ENCODE data around the gene PCDHGB3. TPM values are rescaled to one million over a fixed set of nuclear protein-coding genes. Genes with fewer than 3 reads are reported as not detected.
A peak's percentile ranks its signal among the peaks of the same experiment; 100 is the strongest.

The PCDHGB3 gene
- total RNA-seq, 1 experiment from 2014 or later, result 1.6 TPM

DNA sequence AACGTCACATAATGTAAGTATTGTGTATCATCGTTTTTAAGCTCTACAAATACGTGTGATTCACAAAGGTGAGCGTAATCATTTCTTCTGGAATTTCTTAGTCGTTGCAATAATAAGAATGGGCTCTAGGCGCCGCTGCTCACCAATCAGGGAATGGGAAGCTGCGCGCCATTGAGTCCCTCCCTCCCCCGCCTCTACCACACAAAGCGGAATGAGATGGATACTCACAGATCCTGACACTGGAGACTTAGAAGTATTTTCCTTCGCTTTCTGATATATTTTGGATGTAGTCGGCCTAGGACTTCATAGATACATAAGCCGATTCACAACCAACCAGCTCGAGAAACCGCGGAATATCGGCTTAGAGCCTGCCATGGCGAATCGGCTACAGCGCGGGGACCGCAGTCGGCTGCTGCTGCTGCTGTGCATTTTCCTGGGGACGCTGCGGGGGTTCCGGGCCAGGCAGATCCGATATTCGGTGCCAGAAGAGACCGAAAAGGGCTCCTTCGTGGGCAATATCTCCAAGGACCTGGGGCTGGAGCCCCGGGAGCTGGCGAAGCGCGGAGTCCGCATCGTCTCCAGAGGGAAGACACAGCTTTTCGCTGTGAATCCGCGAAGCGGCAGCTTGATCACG, 50.9 kb downstream of the PCDHGB3 start, which contains the start of gene PCDHGA11:
Gene PCDHGA11, plus strand, starts transcription at position 197 of the 634 bp plus-strand sequence. Its CDS starts 177 bp downstream, at position 374.
- peaks cover 62 to 76% of the 10 kb centered on the region in 2 experiments for H3K9me3 Mint-ChIP-seq
- H4K91ac ChIP-seq (ENCODE audit: insufficient read length, low read depth, low read length), result no peak within 1 kb of the TSS
- H3K14ac ChIP-seq (ENCODE audit: insufficient read depth, low read length), result 0 out of 2 replicates have a peak within 1 kb of the TSS, but pooled peaks have one; percentile 11
- H4K5ac ChIP-seq (ENCODE audit: insufficient read length, low read depth, low read length), result no peak within 1 kb of the TSS
- H2BK15ac ChIP-seq (ENCODE audit: low read depth, low read length), result no peak within 1 kb of the TSS
- no peak within 1 kb of the TSS for H2BK12ac ChIP-seq (ENCODE audit: insufficient read length, low read depth, low read length)
- H3K79me1 ChIP-seq (ENCODE audit: insufficient read depth, low read depth, low read length, poor library complexity, severe bottlenecking), result no peaks in the 10 kb centered on the region
- no peak within 1 kb of the TSS for H3K23ac ChIP-seq (ENCODE audit: insufficient read length, low read depth, low read length)
- H3K27ac Mint-ChIP-seq, result peak within 1 kb of the TSS in 1 of 3 experiments; percentile 35; a peak in 2 of 7 replicates
- peak within 1 kb of the TSS; percentile 32 to 60; a peak in 3 of 5 replicates for H3K4me3 Mint-ChIP-seq
- no peak within 1 kb of the TSS for H3K18ac ChIP-seq (ENCODE audit: insufficient read length, low read depth, low read length)
- no peak within 1 kb of the TSS for H3K9ac ChIP-seq (ENCODE audit: extremely low read depth, insufficient read length, low read length)
- H3K36me3 Mint-ChIP-seq (ENCODE audit: insufficient read depth in 1 of 3, low read depth in 3 of 3), result peaks cover 52 to 85% (median 59%) of the 10 kb centered on the region in 3 experiments
- H3K4me1 Mint-ChIP-seq, result peaks cover 4 to 9% of the 10 kb centered on the region in 2 experiments; a peak in 3 of 4 replicates
- no peak within 1 kb of the TSS for H3K27ac ChIP-seq (ENCODE audit: insufficient read length, low read depth, low read length)
- no peaks in the 10 kb centered on the region for H3K79me2 ChIP-seq (ENCODE audit: insufficient read depth, low read length)
- no peak within 1 kb of the TSS for H3K56ac ChIP-seq (ENCODE audit: insufficient read length, low read depth, low read length)
- H3K27me3 ChIP-seq (ENCODE audit: insufficient read depth, low read length), result no peaks in the 10 kb centered on the region; the same call in 1 of the 2 replicates
- H3K4me1 ChIP-seq (ENCODE audit: insufficient read depth, low read length), result no peaks in the 10 kb centered on the region
- H2AFZ ChIP-seq (ENCODE audit: low read length), result no peak within 1 kb of the TSS
- TF ChIP-seq CTCF (conservative IDR thresholded peaks at IDR 0.05), result peak; percentile 74
- no peak within 1 kb of the TSS for H2BK120ac ChIP-seq (ENCODE audit: low read depth, low read length, poor library complexity, severe bottlenecking)
- peak; percentile 74 for DNase-seq
- peaks cover 7% of the 10 kb centered on the region for H3K23me2 ChIP-seq (ENCODE audit: insufficient read length, low read depth, low read length, poor library complexity, severe bottlenecking)
- no peak within 1 kb of the TSS for H2BK20ac ChIP-seq (ENCODE audit: low read depth, low read length, poor library complexity, severe bottlenecking)
- WGBS (ENCODE audit: extremely low coverage, insufficient read length, low lambda C conversion rate), result no CpG with 5 or more reads among the region's 42 CpGs
- no peak within 1 kb of the TSS for H3K4me2 ChIP-seq (ENCODE audit: insufficient read depth, insufficient read length, low read length)
- H2BK5ac ChIP-seq (ENCODE audit: insufficient read length, low read length), result no peak within 1 kb of the TSS
- H3K9me3 ChIP-seq (ENCODE audit: control insufficient read depth, low read depth, low read length), result peaks cover 13% of the 10 kb centered on the region
- H4K8ac ChIP-seq (replicated peaks; ENCODE audit: insufficient read length, low read depth, low read length), result no peak within 1 kb of the TSS
- no peaks in the 10 kb centered on the region for H4K20me1 ChIP-seq (ENCODE audit: control insufficient read depth, insufficient read depth, insufficient read length)
- H2AK5ac ChIP-seq (ENCODE audit: insufficient read length, low read length), result no peak within 1 kb of the TSS
- H3K4ac ChIP-seq (ENCODE audit: low read depth, low read length), result no peak within 1 kb of the TSS
- no peak within 1 kb of the TSS for H3T11ph ChIP-seq (ENCODE audit: low read length)
- H3K27me3 Mint-ChIP-seq (ENCODE audit: low read depth), result peaks cover 17% of the 10 kb centered on the region

Data from H9 (cell line).